PFSK-1 (cell line): ENCODE measurements around the gene TGFBR1.

ENCODE experiments used
- FOXP2 ChIP-seq: optimal IDR thresholded peaks from 2 replicates; pipeline ENCODE3; 2011; ENCODE audit warnings: borderline replicate concordance, control low read depth, inconsistent platforms; ENCODE audit not compliant: insufficient read depth; ENCODE audit errors: extremely low read length, extremely low read depth
- POLR2AphosphoS5 ChIP-seq: IDR thresholded peaks from 2 replicates; pipeline ENCODE4 v1.6.1; 2012; ENCODE audit warnings: low read depth, mild to moderate bottlenecking, control low read depth, low read length, moderate library complexity
- REST ChIP-seq, 2 experiments: IDR thresholded peaks; 2 replicates each; pipeline versions ENCODE4 v1.6.1 to v1.8.0; 2011 to 2012; ENCODE audit warnings: low read depth in 2 of 2, low read length in 2 of 2, control low read depth in 1 of 2, inconsistent platforms in 1 of 2, mild to moderate bottlenecking in 1 of 2, moderate library complexity in 1 of 2; ENCODE audit not compliant: insufficient read depth in 1 of 2
- SIN3A ChIP-seq: IDR thresholded peaks from 2 replicates; pipeline ENCODE4 v1.6.1; 2012; ENCODE audit warnings: mild to moderate bottlenecking, low read length, moderate library complexity, borderline replicate concordance; ENCODE audit not compliant: insufficient read depth
- TAF1 ChIP-seq: IDR thresholded peaks from 2 replicates; pipeline ENCODE4 v1.6.1; 2012; ENCODE audit warnings: low read length, control low read depth, borderline replicate concordance; ENCODE audit not compliant: insufficient read depth

TGFBR1 gene

GRCh38 chr9:99103054-99103895 lies 1.6 kb upstream of the TGFBR1 start:
- TF ChIP-seq FOXP2 (no peak), REST (IDR thresholded peaks at IDR 0.05; ENCODE audit: insufficient read depth in 1 of 2, low read depth in 2 of 2, low read length in 2 of 2) (no peak), TAF1 (no peak), SIN3A (no peak), POLR2AphosphoS5 (no peak)

GRCh38 chr9:99103901-99104458 lies 933 bp upstream of the TGFBR1 start:
- no peak for TF ChIP-seq SIN3A
- TF ChIP-seq TAF1, result no peak
- TF ChIP-seq POLR2AphosphoS5, result no peak
- TF ChIP-seq FOXP2, result no peak
- no peak for TF ChIP-seq REST (IDR thresholded peaks at IDR 0.05; ENCODE audit: insufficient read depth in 1 of 2, low read depth in 2 of 2, low read length in 2 of 2)

- TF ChIP-seq POLR2AphosphoS5 (no peak), SIN3A (peak; percentile 19; the same call in 1 of the 2 replicates)
These were observed 485 bp downstream of the TGFBR1 start for GRCh38 chr9:99105152-99106043.

- no peak for TF ChIP-seq REST (IDR thresholded peaks at IDR 0.05; ENCODE audit: insufficient read depth in 1 of 2, low read depth in 2 of 2, low read length in 2 of 2)
- TF ChIP-seq SIN3A, result no peak
- no peak for TF ChIP-seq POLR2AphosphoS5
- TF ChIP-seq TAF1, result no peak
These were observed 1.1 kb downstream of the TGFBR1 start for GRCh38 chr9:99106044-99106375.

GRCh38 chr9:99107421-99107820 lies 2.5 kb downstream of the TGFBR1 start:
- TF ChIP-seq TAF1, result no peak
- no peak for TF ChIP-seq REST (IDR thresholded peaks at IDR 0.05; ENCODE audit: insufficient read depth in 1 of 2, low read depth in 2 of 2, low read length in 2 of 2)
- no peak for TF ChIP-seq FOXP2
- TF ChIP-seq SIN3A, result no peak
- no peak for TF ChIP-seq POLR2AphosphoS5
